ENCODE results near the gene NID1. TPM values are rescaled to one million over a fixed set of nuclear protein-coding genes. Genes with fewer than 3 reads are reported as not detected.
"Not testable (repeated sequence)": the region's sequence is repeated elsewhere in the genome, so short reads cannot be mapped to it uniquely, and the experiment has no call there.

Gene NID1
- 195 and 321 TPM in 2 replicates for total RNA-seq

GRCh38 chr1:236064674-236065508, at the start of gene NID1:
NID1 (minus strand) TSS chr1:236065090; CDS start chr1:236065079, 11 bp downstream.
- DNase-seq (ENCODE audit: extremely low read depth, low read depth, low spot score): no peak

- DNase-seq (ENCODE audit: extremely low read depth, low read depth, low spot score): no peak
These were observed 49.3 kb upstream of the NID1 start for GRCh38 chr1:236114076-236114747.

- no peak for DNase-seq (ENCODE audit: extremely low read depth, low read depth, low spot score)
These were observed 48.6 kb upstream of the NID1 start for GRCh38 chr1:236113324-236114032.

GRCh38 chr1:236112332-236112627, 47.4 kb upstream of the NID1 start:
- no peak for DNase-seq (ENCODE audit: extremely low read depth, low read depth, low spot score)

GRCh38 chr1:236111527-236112331, 46.8 kb upstream of the NID1 start:
- DNase-seq (ENCODE audit: extremely low read depth, low read depth, low spot score): no peak

GRCh38 chr1:236110137-236110536, 45.2 kb upstream of the NID1 start:
- no peak for DNase-seq (ENCODE audit: extremely low read depth, low read depth, low spot score)

GRCh38 chr1:236108027-236108648, 43.2 kb upstream of the NID1 start:
- no peak for DNase-seq (ENCODE audit: extremely low read depth, low read depth, low spot score)

- no peak for DNase-seq (ENCODE audit: extremely low read depth, low read depth, low spot score)
These were observed 42.4 kb upstream of the NID1 start for GRCh38 chr1:236107121-236107907.

GRCh38 chr1:236103646-236104218, 38.8 kb upstream of the NID1 start:
- DNase-seq (ENCODE audit: extremely low read depth, low read depth, low spot score): peak; percentile 34

- DNase-seq (ENCODE audit: extremely low read depth, low read depth, low spot score): no peak
These were observed 38.2 kb upstream of the NID1 start for GRCh38 chr1:236103059-236103458.

GRCh38 chr1:236102611-236103010, 37.7 kb upstream of the NID1 start:
- no peak for DNase-seq (ENCODE audit: extremely low read depth, low read depth, low spot score)

- no peak for DNase-seq (ENCODE audit: extremely low read depth, low read depth, low spot score)
These were observed 36.6 kb upstream of the NID1 start for GRCh38 chr1:236101233-236102200.

- no peak for DNase-seq (ENCODE audit: extremely low read depth, low read depth, low spot score)
These were observed 35.9 kb upstream of the NID1 start for GRCh38 chr1:236100799-236101198.

GRCh38 chr1:236099355-236099974, 34.6 kb upstream of the NID1 start:
- DNase-seq (ENCODE audit: extremely low read depth, low read depth, low spot score): no peak

GRCh38 chr1:236098267-236098666, 33.4 kb upstream of the NID1 start:
- no peak for DNase-seq (ENCODE audit: extremely low read depth, low read depth, low spot score)

- DNase-seq (ENCODE audit: extremely low read depth, low read depth, low spot score): not testable (repeated sequence)
These were observed 32.0 kb upstream of the NID1 start for GRCh38 chr1:236096660-236097482.
